Suprapubic skin (tissue), 4 donors: Measurements from ENCODE around the gene FCRL4. TPM values are rescaled to one million over a fixed set of nuclear protein-coding genes. Genes with fewer than 3 reads are reported as not detected.
"Not testable (repeated sequence)": the region's sequence is repeated elsewhere in the genome, so short reads cannot be mapped to it uniquely, and the experiment has no call there.

Experiments
- DNase-seq, 2 donors: peaks; one replicate each; pipeline ENCODE4 v3.0.0-alpha.2; 2019; ENCODE audit warnings: low spot score in 2 of 2
- H3K27ac ChIP-seq: fragments of 200-600 bp; sonication (generic); one replicate; pipeline ENCODE4 v1.5.1; 2019
- H3K27me3 ChIP-seq: fragments of 200-600 bp; sonication (generic); one replicate; pipeline ENCODE4 v1.5.1; 2019
- H3K36me3 ChIP-seq: fragments of 200-600 bp; sonication (generic); one replicate; pipeline ENCODE4 v1.5.1; 2019
- H3K4me1 ChIP-seq: fragments of 200-600 bp; sonication (generic); one replicate; pipeline ENCODE4 v1.5.1; 2019
- H3K4me3 ChIP-seq: fragments of 200-600 bp; sonication (generic); one replicate; pipeline ENCODE4 v1.5.1; 2019; ENCODE audit warnings: mild to moderate bottlenecking
- H3K9me3 ChIP-seq: fragments of 200-600 bp; sonication (generic); one replicate; pipeline ENCODE4 v1.5.1; 2019
- CTCF ChIP-seq, 2 donors: fragments of 200-600 bp in 1 of 2; fragments of 450-650 bp in 1 of 2; sonication (generic) in 1 of 2; IDR thresholded peaks; one replicate each; pipeline ENCODE4 v1.5.1; 2016 to 2019; ENCODE audit warnings: antibody characterized with exemption in 2 of 2, mild to moderate bottlenecking in 1 of 2, moderate library complexity in 1 of 2
- EP300 ChIP-seq: sonication (generic); formaldehyde crosslinking; IDR thresholded peaks from one replicate; pipeline ENCODE4 v1.6.1; 2017; ENCODE audit warnings: antibody characterized with exemption
- POLR2A ChIP-seq, 2 donors: fragments of 450-650 bp; IDR thresholded peaks; one replicate each; pipeline ENCODE4 v1.6.1; 2017; ENCODE audit warnings: antibody characterized with exemption in 2 of 2, mild to moderate bottlenecking in 2 of 2, moderate library complexity in 2 of 2
- POLR2AphosphoS5 ChIP-seq, 3 donors: sonication (generic); formaldehyde crosslinking; IDR thresholded peaks; one replicate each; pipeline ENCODE4 v1.6.1; 2017; ENCODE audit warnings: antibody characterized with exemption in 3 of 3
- WGBS: methylation state at CpG from one replicate; pipeline ENCODE4 v1.1.5; 2018; 5-methylcytosine and 5-hydroxymethylcytosine counted together
- total RNA-seq, 4 donors: library from RNA; depleted of rRNA; stranded (reverse); fragments of >200 nt; gene quantifications; one replicate each; pipeline ENCODE4 v1.1.0, GENCODE V29; 2016

FCRL4 gene
- total RNA-seq, 4 donors from 2014 or later: not detected

- no peaks in the 10 kb centered on the region for H3K9me3 ChIP-seq
- H3K4me3 ChIP-seq: no peak overlapping the region
- no peaks in the 10 kb centered on the region for H3K36me3 ChIP-seq
- no peak overlapping the region for H3K27ac ChIP-seq
- H3K4me1 ChIP-seq: no peaks in the 10 kb centered on the region
- no peak for DNase-seq
- WGBS: 66% methylated on average over 2 of the region's 2 CpGs
- no peak for TF ChIP-seq CTCF (IDR thresholded peaks at IDR 0.05)
- no peak for TF ChIP-seq POLR2AphosphoS5 (IDR thresholded peaks at IDR 0.05)
- no peak for TF ChIP-seq POLR2A (IDR thresholded peaks at IDR 0.05)
- TF ChIP-seq EP300: no peak
- H3K27me3 ChIP-seq: peaks cover 9% of the 10 kb centered on the region
Observed at GRCh38 chr1:157558119-157558518, 39.8 kb downstream of the FCRL4 start.

GRCh38 chr1:157551694-157552693, 45.9 kb downstream of the FCRL4 start, which contains the start of gene FCRL5:
TSS of gene FCRL5 (minus strand) at chr1:157552515. CDS start at chr1:157552362, 153 bp downstream.
- Histone ChIP-seq H3K27ac (no peak within 1 kb of the TSS), H3K27me3 (peaks cover 2% of the 10 kb centered on the region), H3K4me1 (no peaks in the 10 kb centered on the region), H3K36me3 (no peaks in the 10 kb centered on the region), H3K9me3 (no peaks in the 10 kb centered on the region), H3K4me3 (no peak within 1 kb of the TSS)
- WGBS: 67% methylated on average over 10 of the region's 10 CpGs
- TF ChIP-seq CTCF (IDR thresholded peaks at IDR 0.05) (no peak), POLR2AphosphoS5 (IDR thresholded peaks at IDR 0.05) (no peak), POLR2A (IDR thresholded peaks at IDR 0.05) (no peak)
- DNase-seq: no peak

- H3K27me3 ChIP-seq, H3K4me3 ChIP-seq, DNase-seq, H3K9me3 ChIP-seq, H3K36me3 ChIP-seq, H3K27ac ChIP-seq, H3K4me1 ChIP-seq: not testable (repeated sequence)
- WGBS: 79% methylated on average over 1 of the region's 1 CpG
Observed at GRCh38 chr1:157548081-157548480, 49.8 kb downstream of the FCRL4 start.

GRCh38 chr1:157542676-157543075, 55.2 kb downstream of the FCRL4 start:
- H3K27ac ChIP-seq: no peak overlapping the region
- no peak overlapping the region for H3K4me3 ChIP-seq
- WGBS: 67% methylated on average over 6 of the region's 6 CpGs
- TF ChIP-seq POLR2AphosphoS5 (IDR thresholded peaks at IDR 0.05) (no peak), CTCF (IDR thresholded peaks at IDR 0.05) (no peak), POLR2A (IDR thresholded peaks at IDR 0.05) (no peak), EP300 (no peak)
- H3K4me1 ChIP-seq: no peaks in the 10 kb centered on the region
- peaks cover 4% of the 10 kb centered on the region for H3K27me3 ChIP-seq
- H3K36me3 ChIP-seq: no peaks in the 10 kb centered on the region
- no peaks in the 10 kb centered on the region for H3K9me3 ChIP-seq
- no peak for DNase-seq

GRCh38 chr1:157540852-157541251, 57.0 kb downstream of the FCRL4 start:
- Histone ChIP-seq H3K36me3 (no peaks in the 10 kb centered on the region), H3K27ac (no peak overlapping the region), H3K27me3 (peaks cover 4% of the 10 kb centered on the region), H3K4me3 (no peak overlapping the region), H3K9me3 (no peaks in the 10 kb centered on the region), H3K4me1 (no peaks in the 10 kb centered on the region)
- TF ChIP-seq EP300 (no peak), POLR2AphosphoS5 (IDR thresholded peaks at IDR 0.05) (no peak), CTCF (IDR thresholded peaks at IDR 0.05) (no peak), POLR2A (IDR thresholded peaks at IDR 0.05) (no peak)
- no peak for DNase-seq
- WGBS: 82% methylated on average over 3 of the region's 3 CpGs
